CD4-positive, alpha-beta T cell treated with Interleukin-17A for 4 hours (primary cell): ENCODE data around the gene PNLIPRP2.

Experiments
- DNase-seq: peaks from one replicate; pipeline ENCODE4 v3.0.0-alpha.2; 2020; ENCODE audit warnings: mixed read lengths

The PNLIPRP2 gene

DNA sequence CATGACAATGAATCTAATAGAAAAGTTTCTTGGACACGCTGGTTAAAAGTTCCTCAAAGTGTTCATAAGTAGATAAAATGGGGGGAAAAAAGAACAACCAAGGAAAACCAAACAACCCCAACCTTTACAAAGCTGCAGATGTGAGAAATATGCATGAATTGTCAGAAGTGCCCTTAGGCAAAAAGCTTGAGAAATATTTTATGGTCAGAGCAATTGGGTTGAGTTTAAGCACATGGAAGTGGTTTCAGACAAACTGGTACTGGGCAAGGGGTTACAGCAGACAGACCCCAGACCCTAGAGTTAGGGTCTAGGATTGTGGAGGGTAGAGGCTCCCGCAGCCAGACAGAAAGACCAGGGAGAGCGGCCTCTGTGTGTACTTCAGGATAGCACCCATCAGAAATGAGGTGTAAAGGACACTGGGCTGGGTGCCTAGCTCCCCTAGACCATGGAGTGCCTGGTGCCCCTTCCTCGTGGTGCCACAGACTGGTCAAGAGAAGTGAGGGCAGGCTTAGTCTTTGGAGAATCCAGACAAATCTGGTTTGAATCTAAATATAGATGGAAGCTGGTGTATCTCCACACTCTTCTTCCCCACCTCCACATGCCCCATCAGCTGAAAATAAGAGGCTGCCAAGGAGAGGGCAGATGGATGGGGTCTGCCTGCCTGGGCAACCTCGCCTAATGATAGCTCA, 37.3 kb downstream of the PNLIPRP2 start:
- no peak for DNase-seq

DNA sequence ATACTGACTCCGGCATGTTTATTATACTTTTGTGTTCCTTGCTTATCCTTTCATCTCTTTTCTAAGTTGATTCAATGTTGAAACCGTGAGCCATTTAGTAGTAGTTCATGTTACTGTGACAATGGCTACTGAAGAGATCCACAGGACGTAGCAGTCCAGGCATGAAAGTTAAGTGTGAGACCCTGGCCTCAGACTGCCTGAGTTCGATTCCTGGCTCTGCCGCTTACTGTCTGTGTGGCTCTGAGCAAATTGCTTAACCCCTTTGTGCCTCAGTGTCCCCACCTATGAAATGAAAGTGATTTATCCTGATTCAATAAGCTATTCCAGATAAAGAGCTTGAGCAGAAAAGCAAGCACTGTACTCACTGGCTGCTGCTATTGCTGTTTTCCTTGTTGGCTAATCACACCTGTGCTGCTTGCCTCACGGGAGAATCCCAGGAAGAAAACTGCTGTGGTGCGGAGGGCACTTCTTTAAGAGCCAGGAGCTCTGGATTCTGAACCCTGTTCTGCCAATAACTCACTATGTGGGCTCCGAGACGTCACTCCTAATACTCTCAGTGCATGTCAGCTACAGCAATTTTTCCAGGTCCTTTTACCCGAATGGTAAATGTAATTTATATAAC, 38.4 kb downstream of the PNLIPRP2 start:
- DNase-seq = no peak

- DNase-seq = no peak
Observed at GRCh38 chr10:116660860-116661259, 40.1 kb downstream of the PNLIPRP2 start.

GRCh38 chr10:116663342-116663741, 42.6 kb downstream of the PNLIPRP2 start:
- no peak for DNase-seq

- DNase-seq = no peak
Observed at GRCh38 chr10:116664631-116665030, 43.9 kb downstream of the PNLIPRP2 start.

GRCh38 chr10:116665541-116666125, 44.9 kb downstream of the PNLIPRP2 start:
- DNase-seq = no peak

- DNase-seq = no peak
Observed at GRCh38 chr10:116667484-116667883, 46.7 kb downstream of the PNLIPRP2 start.

DNA sequence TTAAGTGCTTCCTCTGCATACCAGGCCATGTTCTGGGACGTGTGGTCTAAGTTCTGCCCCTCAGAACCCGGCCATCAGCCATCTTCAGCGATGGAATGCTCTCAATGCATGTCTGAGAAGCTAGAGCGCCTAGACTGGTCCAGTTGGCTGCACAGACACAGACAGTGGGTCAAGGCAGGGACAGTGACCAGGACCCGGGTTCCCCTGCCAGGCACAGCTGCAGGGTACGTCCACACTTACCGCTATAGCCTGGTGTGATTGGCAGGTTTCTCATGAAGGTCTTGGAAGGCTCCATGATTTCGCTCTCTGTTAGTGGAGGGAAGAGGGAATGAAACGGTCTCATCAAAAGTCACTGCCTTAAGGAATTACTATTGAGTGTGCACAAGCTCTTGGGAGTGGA, 47.3 kb downstream of the PNLIPRP2 start:
- no peak for DNase-seq

DNA sequence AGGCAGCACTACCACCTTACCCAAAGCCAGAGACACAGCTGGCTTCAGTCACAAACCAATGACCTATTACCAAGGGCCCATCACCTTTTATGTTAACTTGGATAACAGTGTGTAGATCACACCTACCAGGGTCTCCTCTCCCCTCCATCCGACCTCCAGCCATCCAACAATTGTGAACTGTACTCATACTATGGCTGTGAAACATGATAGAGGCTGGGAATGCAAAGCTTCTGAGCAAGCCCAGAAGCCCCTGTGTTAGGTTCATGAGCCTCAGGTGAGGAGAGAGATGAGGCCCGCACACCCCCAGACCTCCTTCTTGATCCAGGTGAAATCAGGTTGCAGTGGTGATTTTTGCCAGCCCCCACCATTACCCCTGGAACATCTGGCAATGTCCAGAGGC, 47.7 kb downstream of the PNLIPRP2 start:
- no peak for DNase-seq

GRCh38 chr10:116669080-116669479, 48.3 kb downstream of the PNLIPRP2 start:
- no peak for DNase-seq

DNA sequence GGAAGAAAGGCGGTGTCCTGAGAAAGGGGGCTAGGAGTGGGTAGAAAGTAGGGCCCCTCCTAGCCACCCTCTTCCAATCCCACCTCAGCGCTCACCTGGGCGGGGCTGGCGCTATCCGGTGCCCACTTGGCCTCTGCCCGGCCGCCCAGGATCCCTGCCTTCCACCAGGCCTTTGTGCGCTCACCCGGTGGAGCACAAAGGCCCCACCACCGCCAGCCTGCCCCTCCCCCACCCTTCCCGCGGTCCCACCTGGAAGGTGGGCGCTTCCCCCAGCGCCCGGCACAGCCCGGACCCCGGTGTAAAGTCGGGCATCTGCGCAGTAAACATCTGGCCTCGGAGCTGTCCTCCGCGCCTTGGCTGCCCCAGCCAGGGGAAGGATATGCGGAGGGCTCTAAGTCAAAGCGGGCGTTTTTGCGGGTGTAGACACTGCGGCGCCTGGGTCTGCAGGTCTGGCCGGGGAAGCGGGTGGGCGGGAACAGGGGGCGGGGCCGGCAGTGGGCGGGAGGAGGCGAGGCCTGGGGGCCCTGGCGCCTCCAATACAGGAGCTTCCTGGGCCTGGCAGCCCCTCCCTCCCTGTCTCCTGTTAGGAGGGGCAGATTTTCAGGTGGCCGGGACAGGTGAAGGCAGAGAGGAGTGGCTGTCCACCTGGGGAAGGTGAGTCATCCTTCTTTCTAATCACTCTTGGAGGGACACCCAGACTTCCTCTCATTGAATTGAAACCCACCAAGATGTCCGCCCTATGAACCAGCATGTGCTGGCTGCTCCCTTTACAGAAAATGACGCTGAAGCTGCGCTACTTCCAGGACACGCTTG, 49.3 kb downstream of the PNLIPRP2 start:
- no peak for DNase-seq

- no peak for DNase-seq
Observed at GRCh38 chr10:116670706-116671105, 50.0 kb downstream of the PNLIPRP2 start.

DNA sequence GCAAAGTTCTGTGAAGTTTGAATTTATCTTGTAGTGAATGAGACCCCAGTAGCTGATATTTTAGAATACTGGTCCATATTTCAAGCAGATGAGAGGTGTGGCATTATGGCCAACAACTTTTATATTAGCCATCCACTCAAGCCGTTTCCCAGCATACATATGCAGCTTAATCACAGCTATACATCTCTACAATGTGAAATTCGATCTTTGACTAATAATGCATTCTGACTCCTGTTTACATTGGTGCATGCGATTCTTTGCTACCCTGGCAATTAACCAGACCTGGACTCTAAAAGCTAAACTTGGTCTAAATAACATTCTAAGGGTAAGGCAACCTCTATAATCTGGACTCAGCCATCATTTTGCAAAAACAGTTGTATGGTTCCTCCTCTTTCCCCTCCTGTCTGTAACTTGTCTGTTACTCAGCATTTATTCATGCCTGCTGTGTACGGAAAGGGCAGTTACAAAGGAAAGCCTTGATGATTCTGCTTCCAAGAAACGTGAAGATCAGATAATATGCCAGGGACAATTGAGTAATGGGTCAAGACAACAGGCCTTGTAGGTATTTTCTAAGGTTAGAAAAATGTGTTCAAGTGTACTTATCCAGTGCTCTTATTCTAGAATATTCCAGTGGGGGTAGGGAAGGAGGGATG, 50.6 kb downstream of the PNLIPRP2 start:
- DNase-seq = no peak

DNA sequence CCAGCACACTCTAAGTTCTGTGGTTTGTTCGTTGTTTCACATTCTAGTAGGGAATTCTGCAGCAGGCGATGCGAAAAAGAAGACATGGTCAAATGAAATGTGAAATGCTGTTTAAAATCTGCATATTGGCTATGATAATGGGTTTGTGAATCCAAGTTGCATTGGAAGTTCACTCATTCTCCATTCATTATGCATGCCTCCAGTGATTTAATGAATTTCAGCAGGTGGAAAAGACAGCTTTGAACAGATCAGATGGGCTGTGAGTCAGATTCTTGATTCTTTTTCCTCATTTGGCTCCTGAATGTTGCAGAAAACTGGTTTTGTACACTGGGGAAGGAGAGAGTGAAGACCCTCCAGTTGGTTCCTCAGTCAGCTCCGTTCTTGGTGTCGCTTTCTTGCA, 52.1 kb downstream of the PNLIPRP2 start:
- no peak for DNase-seq

GRCh38 chr10:116673866-116674265, 53.1 kb downstream of the PNLIPRP2 start:
- no peak for DNase-seq

GRCh38 chr10:116674901-116675423, 54.2 kb downstream of the PNLIPRP2 start:
- DNase-seq = no peak

DNA sequence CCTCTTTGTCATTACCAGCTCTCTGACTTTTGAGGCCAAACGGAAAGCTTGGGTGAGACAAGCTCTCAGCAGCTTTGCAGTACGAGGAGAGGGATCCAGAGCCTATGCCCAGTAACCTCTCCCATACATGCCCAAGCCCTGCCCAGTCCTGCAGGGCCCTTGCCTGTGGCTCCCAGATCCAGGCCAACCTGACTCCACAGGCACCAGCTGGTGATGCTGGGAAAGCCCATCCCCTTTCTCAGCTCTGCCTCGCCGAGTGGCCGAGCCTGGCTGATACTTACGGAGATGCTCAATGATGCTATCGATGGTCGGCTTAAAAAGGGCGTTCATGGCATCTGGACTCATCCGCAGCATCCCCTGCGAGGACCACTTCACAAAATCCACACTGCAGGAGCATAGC, 55.4 kb downstream of the PNLIPRP2 start:
- no peak for DNase-seq

GRCh38 chr10:116676633-116677032, 55.9 kb downstream of the PNLIPRP2 start:
- no peak for DNase-seq

- no peak for DNase-seq
Observed at GRCh38 chr10:116679351-116679750, 58.6 kb downstream of the PNLIPRP2 start.

DNA sequence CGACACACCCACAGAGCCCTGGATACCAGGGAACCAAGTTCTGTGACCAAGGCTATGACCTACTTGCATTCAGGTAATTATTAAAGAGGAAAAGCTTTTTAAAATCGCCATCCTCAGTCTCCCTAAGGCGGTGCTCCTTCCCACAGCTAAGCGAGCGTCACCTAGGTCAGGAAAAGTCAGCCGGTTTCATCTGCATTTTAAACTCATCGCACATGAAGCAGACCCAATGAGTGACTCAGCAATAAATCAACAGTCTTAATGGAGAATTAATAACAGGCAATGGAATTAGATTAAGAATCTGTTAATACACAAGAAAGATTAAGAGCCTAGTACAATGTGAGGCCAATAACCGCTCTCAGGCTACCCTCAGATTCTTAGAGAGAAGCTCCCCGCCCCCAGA, 62.4 kb downstream of the PNLIPRP2 start:
- no peak for DNase-seq

GRCh38 chr10:116683821-116684220, 63.1 kb downstream of the PNLIPRP2 start:
- DNase-seq = no peak

- DNase-seq = no peak
Observed at GRCh38 chr10:116684781-116685180, 64.0 kb downstream of the PNLIPRP2 start.

DNA sequence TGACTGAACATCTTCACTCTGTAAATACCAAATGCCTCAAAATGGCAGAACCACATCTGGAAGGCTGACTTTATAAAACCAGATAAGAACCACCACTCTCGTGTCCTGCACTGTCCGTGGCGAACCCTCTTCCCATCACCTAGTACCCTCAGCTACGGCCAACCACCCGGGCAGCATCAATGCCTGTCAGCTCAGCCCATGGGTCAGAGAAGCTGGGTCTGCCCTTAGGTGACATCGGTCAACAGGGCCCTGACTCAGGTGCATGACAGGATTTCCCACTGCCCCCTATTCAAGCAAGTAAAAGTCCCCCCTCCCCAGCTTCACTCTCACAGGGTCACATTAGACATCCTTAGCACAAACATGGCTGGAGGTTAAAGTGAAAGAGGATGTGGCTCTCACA, 65.1 kb downstream of the PNLIPRP2 start:
- no peak for DNase-seq
